Subcutaneous abdominal adipose tissue (tissue), 5 donors: ENCODE measurements around the gene MAP4K4.

Experiments
- H3K27ac ChIP-seq: one replicate; pipeline ENCODE4 v1.7.0; 2013; ENCODE audit warnings: low read depth, mild to moderate bottlenecking, inconsistent platforms, low read length, moderate library complexity
- H3K27me3 ChIP-seq, 5 donors: one replicate each; pipeline ENCODE4 v1.7.0; 2013; ENCODE audit warnings: low read length in 5 of 5, inconsistent platforms in 1 of 5; ENCODE audit not compliant: control insufficient read depth in 5 of 5, insufficient read depth in 4 of 5
- H3K36me3 ChIP-seq, 5 donors: one replicate each; pipeline ENCODE4 v1.7.0; 2013; ENCODE audit warnings: low read length in 5 of 5; ENCODE audit not compliant: control insufficient read depth in 5 of 5, insufficient read depth in 5 of 5
- H3K4me1 ChIP-seq, 5 donors: one replicate each; pipeline ENCODE4 v1.7.0; 2013; ENCODE audit warnings: low read length in 5 of 5, mild to moderate bottlenecking in 3 of 5, moderate library complexity in 1 of 5; ENCODE audit not compliant: control insufficient read depth in 5 of 5, insufficient read depth in 5 of 5
- H3K4me3 ChIP-seq, 5 donors: one replicate each; pipeline ENCODE4 v1.7.0; 2013; ENCODE audit warnings: low read length in 5 of 5, low read depth in 1 of 5
- H3K9ac ChIP-seq, 5 donors: one replicate each; pipeline ENCODE4 v1.7.0; 2013; ENCODE audit warnings: low read length in 5 of 5, mild to moderate bottlenecking in 4 of 5, moderate library complexity in 3 of 5
- H3K9me3 ChIP-seq, 5 donors: one replicate each; pipeline ENCODE4 v1.7.0; 2013; ENCODE audit warnings: low read length in 5 of 5; ENCODE audit not compliant: control insufficient read depth in 5 of 5
- donor health status: healthy.
- donor health status: healthy.
- donor health status: healthy.
- donor health status: healthy.
- donor health status: healthy.

The MAP4K4 gene

DNA sequence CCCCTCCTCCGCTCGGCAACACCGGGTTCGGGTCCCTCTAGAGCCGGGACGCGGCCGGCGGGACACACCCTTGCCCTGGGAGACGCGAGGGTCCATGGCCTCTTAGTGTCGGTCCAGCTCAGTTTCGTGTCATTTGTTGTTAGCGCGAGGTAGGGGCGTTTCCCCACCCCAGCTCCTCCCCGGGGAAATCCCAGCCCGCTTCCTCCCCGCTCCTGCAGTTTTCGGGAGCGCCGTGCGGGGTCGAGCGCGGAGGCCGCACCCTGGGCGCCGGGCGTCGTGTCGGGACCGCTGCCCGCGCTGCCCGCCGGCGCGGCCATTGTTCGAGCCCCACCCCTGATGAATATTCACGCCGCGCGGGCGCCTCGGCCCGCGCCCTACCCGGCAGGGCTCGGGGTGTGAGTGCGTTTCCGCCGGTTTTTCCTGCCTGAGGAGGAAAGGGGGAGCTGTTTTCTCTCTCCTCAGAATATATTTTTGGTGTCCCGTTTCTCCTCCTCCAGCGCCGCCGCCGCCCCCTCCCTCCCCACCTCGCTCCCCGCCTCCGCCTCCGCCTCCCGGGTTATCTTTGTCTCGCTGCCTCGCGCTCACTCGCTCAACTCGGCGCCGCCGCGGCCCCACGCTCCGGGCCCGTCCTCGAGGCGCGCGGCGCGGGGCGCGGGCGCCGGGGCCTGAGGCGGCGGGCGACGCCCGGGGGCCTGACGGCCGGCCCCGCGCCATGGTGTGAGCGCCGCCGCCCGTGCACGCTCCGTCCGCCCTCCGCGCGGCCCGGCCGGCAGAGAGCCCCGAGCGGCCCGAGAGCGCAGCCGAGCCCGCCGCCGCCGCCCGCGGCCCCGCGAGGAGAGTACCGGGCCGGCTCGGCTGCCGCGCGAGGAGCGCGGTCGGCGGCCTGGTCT, at the start of gene MAP4K4:
TSS of gene MAP4K4 (plus strand) at position 584 of the 890 bp plus-strand sequence. CDS start 374 bp downstream, outside the sequence.
- peak within 1 kb of the TSS; percentile 93 for H3K27ac ChIP-seq
- H3K36me3 ChIP-seq: no peaks in the 10 kb centered on the region
- peak within 1 kb of the TSS; percentile 84 to 94 (median 91) for H3K4me3 ChIP-seq
- H3K9ac ChIP-seq: peak within 1 kb of the TSS; percentile 81 to 92 (median 87)
- H3K9me3 ChIP-seq: no peaks in the 10 kb centered on the region
- H3K4me1 ChIP-seq: peaks cover 0 to 40% (median 39%) of the 10 kb centered on the region in 5 donors
- H3K27me3 ChIP-seq: no peaks in the 10 kb centered on the region

DNA sequence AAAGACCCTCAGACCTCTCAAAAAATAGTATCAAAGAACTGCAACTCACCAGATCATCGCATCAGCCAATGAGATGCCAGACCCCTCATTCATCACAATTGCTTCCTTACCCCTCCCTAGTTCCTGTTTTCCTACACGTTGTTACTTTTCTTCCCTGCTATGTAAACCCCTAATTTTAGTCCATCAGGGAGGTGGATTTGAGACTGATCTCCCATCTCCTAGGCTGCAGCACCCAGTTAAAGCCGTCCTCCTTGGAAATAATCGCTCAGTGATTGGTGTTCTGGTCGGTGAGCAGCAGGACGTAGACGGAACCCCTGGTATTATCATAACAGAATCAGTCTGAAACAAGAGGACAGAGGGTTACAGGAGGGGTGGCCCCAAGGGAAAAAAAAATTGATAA, 44.0 kb upstream of the MAP4K4 start:
- Histone ChIP-seq H3K4me1 (peaks cover 0 to 8% (median 0%) of the 10 kb centered on the region in 5 donors), H3K27me3 (no peaks in the 10 kb centered on the region), H3K36me3 (no peaks in the 10 kb centered on the region), H3K4me3 (no peak overlapping the region), H3K9me3 (no peaks in the 10 kb centered on the region), H3K9ac (no peak overlapping the region), H3K27ac (no peak overlapping the region)

DNA sequence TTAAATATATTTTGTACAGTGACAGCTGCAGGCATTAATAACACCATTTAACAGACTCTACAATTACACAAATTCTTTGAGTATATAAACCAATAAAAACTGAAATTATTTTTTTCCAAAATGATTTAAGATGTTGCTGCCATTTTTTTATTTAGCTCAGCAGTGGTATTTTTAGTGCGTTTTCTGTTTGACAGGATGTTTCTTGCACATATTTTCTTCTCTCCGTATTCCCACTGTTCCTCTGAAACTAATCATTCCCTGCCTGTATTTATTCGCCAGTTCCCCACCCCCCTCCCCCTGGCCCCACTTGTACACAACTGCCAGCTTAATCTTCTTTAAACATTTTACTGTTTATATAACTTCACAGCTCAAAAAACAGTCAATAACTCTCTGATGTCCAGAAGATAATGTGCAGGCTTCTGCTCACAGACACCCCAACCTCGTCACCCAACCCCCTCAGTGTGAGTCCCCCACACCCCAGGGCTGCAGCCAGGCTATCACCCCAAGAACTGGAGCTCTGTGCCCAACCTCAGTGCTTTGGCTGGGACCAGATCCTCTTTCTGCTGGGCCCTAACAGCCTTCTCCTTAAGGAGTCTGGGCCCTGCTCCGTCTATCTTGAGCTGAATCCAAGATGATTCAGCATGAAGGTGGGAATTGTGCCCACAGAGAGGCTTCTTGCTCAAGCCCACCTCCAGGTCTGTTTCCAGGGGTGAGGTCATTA, 41.6 kb upstream of the MAP4K4 start:
- no peak overlapping the region for H3K9ac ChIP-seq
- H3K27ac ChIP-seq: no peak overlapping the region
- H3K36me3 ChIP-seq: no peaks in the 10 kb centered on the region

DNA sequence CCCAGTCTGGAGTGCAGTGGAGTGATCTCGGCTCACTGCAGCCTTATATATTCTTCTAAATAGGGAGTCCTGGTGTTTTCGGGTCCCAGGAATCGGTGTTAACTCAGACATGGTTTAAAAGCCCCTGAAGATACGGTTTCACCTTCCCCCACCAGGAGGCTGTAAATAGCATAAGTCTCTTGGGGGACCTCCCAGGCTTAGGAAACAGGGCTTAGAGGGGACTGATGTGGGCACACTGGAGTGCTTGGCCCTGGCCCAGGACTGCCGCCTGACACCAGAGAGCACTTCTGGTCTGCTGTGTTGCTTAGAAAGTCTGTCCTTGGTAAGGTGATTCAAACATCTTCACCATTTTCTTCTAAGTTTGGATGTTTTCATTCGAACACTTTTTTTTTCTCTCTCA, 39.7 kb upstream of the MAP4K4 start:
- Histone ChIP-seq H3K9ac (no peak overlapping the region), H3K36me3 (no peaks in the 10 kb centered on the region), H3K4me1 (peaks cover 0 to 10% (median 0%) of the 10 kb centered on the region in 5 donors), H3K9me3 (no peaks in the 10 kb centered on the region), H3K27ac (no peak overlapping the region), H3K27me3 (no peaks in the 10 kb centered on the region), H3K4me3 (no peak overlapping the region)

More for the DNA sequence above, 41.6 kb upstream of the MAP4K4 start:
- Histone ChIP-seq H3K4me3 (no peak overlapping the region), H3K4me1 (peaks cover 0 to 10% (median 0%) of the 10 kb centered on the region in 5 donors), H3K9me3 (no peaks in the 10 kb centered on the region), H3K27me3 (no peaks in the 10 kb centered on the region)

DNA sequence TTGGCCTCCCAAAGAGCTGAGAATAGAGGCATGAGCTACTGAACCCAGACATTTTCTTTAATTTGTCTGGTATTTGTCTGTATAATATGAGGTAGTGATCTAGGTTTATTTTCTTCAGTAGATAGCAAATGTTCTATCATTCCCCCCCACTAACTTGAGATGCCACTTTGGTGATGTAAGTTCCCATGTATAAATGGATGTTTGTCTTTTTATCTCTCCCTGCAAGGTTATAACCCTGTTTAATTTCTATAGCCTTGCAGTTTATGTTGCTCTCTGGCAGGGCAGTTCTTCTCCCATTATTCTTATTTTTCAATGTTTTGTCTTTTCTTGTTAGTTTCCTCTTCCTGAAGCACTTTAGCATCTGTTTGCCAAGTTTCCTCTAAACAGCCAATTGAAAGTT, 39.1 kb upstream of the MAP4K4 start:
- peaks cover 0 to 10% (median 0%) of the 10 kb centered on the region in 5 donors for H3K4me1 ChIP-seq
- no peaks in the 10 kb centered on the region for H3K9me3 ChIP-seq
- H3K27ac ChIP-seq: no peak overlapping the region
- no peak overlapping the region for H3K4me3 ChIP-seq
- no peak overlapping the region for H3K9ac ChIP-seq
- no peaks in the 10 kb centered on the region for H3K36me3 ChIP-seq
- H3K27me3 ChIP-seq: no peaks in the 10 kb centered on the region

DNA sequence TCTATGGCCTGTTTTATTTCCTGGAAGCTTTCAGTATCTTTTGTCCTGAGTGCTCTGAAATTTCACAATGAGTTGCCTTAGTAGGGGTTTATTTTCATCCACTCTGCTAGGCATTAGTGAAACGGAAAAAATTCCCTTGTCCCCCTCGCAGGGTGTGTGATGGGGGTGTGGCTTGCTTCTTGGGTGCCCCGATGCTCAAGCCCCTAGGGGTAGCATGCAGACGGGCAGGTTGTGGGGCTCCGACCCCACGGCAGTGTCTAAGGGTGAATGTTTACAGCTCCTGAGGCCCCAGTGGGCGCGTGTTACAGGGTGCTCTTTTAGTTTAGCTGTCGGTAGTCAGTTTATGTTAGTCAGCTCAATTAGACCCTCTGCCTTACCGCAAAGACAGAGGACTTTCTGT, 32.2 kb upstream of the MAP4K4 start:
- H3K9me3 ChIP-seq: no peaks in the 10 kb centered on the region
- no peaks in the 10 kb centered on the region for H3K27me3 ChIP-seq
- no peak overlapping the region for H3K9ac ChIP-seq
- no peaks in the 10 kb centered on the region for H3K4me1 ChIP-seq
- no peak overlapping the region for H3K4me3 ChIP-seq
- no peaks in the 10 kb centered on the region for H3K36me3 ChIP-seq
- H3K27ac ChIP-seq: no peak overlapping the region

DNA sequence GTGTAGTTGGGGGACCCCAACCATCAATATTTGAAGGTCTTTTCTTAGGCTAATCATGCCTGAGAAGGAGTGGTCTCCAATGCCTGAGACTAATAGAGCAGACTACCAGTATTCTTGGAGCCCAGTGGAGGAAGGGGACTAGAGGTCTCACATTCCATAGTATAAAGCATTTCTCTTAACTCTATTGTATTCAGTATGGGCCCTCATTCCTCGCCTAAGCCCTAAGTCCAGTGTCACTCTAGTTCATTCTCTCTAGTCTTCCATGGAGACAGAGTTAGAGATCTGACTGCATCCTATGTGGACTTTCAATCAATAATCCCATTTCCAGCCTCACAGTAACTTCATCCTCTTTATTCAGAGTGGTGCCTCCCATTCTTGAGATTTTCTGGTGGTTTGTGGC, 29.7 kb upstream of the MAP4K4 start:
- H3K9me3 ChIP-seq: peaks cover 2 to 6% (median 5%) of the 10 kb centered on the region in 5 donors
- H3K4me1 ChIP-seq: no peaks in the 10 kb centered on the region
- H3K27me3 ChIP-seq: no peaks in the 10 kb centered on the region
- H3K4me3 ChIP-seq: no peak overlapping the region
- H3K27ac ChIP-seq: no peak overlapping the region
- no peaks in the 10 kb centered on the region for H3K36me3 ChIP-seq
- H3K9ac ChIP-seq: no peak overlapping the region

DNA sequence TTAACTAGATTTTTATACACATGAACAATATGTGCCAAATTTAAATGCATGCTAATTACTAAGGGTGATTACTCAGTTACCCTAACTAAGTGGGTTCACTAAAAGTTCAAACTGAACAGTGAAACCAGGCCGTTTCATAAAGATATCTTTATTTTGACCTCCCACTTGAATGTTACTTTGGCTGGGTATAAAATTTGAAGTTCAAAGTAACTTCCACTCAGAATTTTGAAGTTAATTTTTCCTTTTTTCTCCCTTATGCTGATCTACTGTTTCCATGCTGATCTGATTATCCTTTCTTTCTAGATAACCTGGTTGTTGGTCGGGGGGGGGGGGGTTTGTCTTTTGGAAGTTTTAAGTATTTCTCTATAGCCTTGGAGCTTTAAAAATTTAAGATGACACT, 25.5 kb upstream of the MAP4K4 start:
- Histone ChIP-seq H3K9ac (no peak overlapping the region), H3K4me1 (no peaks in the 10 kb centered on the region), H3K9me3 (peaks cover 2 to 9% (median 5%) of the 10 kb centered on the region in 5 donors), H3K27me3 (no peaks in the 10 kb centered on the region), H3K36me3 (no peaks in the 10 kb centered on the region), H3K27ac (no peak overlapping the region), H3K4me3 (no peak overlapping the region)

DNA sequence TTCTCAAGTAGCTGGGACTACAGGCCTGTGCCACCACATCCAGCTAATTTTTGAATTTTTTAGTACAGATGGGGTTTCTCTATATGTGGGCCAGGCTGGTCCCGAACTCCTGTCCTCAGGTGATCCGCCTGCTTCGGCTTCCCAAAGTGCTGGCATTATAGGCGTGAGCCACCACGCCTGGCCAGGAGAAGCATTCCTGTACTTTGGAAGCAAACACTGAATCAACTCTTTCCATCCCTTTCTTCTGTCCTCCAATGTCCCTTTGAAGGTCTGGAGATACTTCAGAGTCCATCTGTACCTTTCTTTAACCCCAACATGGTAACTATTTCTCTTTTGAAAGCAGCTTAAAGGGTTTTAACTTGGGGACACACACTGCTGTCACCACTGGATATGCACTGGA, 23.6 kb upstream of the MAP4K4 start:
- no peaks in the 10 kb centered on the region for H3K27me3 ChIP-seq
- H3K36me3 ChIP-seq: no peaks in the 10 kb centered on the region
- no peak overlapping the region for H3K9ac ChIP-seq
- H3K4me1 ChIP-seq: no peaks in the 10 kb centered on the region
- no peak overlapping the region for H3K4me3 ChIP-seq
- H3K27ac ChIP-seq: no peak overlapping the region
- H3K9me3 ChIP-seq: peaks cover 2 to 10% (median 6%) of the 10 kb centered on the region in 5 donors

DNA sequence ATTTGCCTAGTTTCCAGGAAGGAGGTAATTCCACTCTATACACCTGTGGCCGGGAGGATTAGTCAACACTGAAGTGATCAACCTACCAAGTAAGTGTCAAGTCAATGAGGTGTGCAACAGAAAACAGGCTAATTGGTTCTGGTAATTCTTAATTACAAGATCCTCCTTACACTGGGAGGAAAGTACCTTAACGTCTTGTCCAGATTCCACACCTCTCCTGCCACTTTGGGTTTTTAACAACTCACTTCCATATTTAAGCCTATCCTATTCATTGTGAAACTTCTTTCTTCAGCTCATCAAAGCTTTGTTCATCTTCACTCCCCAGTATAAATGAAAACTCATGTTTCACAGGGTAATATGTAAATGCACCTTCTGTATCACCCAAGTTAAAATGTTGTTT, 22.0 kb upstream of the MAP4K4 start:
- Histone ChIP-seq H3K4me1 (no peaks in the 10 kb centered on the region), H3K4me3 (no peak overlapping the region), H3K9me3 (peaks cover 2 to 10% (median 6%) of the 10 kb centered on the region in 5 donors), H3K27me3 (no peaks in the 10 kb centered on the region), H3K9ac (no peak overlapping the region), H3K27ac (no peak overlapping the region), H3K36me3 (no peaks in the 10 kb centered on the region)
